Measurements from ENCODE around the gene FGG.

The FGG gene

GRCh38 chr4:154612472-154613414, at the start of gene FGG:
FGG (minus strand) TSS chr4:154612656; CDS start chr4:154612609, 47 bp downstream.
- DNase-seq: no peak

GRCh38 chr4:154660052-154660451, 47.6 kb upstream of the FGG start:
- DNase-seq: no peak

DNA sequence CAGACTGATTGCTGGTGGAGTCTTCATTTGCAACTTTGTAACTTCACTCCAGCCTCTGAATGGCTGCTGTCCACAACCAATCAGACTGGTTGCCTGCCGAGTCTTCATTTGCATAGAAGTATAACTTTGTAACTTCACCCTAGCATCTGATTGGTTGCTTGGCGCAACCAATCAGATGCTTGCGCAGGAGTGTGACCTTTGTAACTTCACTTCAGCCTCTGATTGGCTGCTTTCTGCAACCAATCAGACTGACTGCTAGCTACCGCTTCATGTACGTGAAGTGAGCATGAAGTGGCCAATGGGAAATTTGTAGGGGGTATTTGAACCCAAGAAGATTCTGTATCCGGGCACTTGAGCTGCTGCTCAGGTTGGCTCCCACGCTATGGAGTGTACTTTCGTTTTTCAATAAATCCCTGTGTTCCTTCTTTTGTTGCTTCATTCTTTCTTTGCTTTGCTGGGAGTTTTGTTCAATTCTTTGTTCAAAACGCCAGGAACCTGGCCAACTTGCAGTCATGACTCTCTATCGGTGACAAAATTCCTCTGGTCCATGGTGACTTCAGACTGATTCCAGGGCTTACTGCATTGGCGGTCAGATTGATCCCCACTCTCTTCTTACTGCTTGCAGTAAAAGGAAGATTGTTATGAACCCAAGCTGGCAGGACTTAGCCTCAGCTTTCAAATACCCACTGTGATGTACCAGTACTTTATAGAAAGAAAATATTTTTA, 46.4 kb upstream of the FGG start:
- DNase-seq: no peak

GRCh38 chr4:154643493-154643892, 31.0 kb upstream of the FGG start:
- DNase-seq: no peak

- no peak for DNase-seq
These were observed 30.0 kb upstream of the FGG start for GRCh38 chr4:154642373-154643009.

- DNase-seq: no peak
These were observed 28.5 kb upstream of the FGG start for GRCh38 chr4:154640999-154641398.

DNA sequence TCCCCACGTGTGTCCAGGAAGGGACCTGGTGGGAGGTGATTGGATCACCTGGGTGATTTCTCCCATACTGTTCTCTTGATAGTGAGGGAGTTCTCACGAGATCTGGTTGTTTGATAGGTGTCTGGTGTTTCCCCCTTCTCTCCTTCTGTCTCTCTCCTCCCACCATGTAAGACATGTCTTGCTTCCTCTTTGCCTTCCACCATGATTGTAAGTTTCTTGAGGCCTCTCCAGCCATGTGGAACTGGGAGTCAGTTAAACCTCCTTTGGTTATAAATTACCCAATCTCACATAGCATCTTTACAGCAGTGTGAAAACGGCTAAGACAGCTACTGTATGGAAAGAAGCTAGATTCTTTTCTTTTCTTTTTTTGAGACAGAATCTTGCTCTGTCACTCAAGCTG, 21.6 kb upstream of the FGG start:
- DNase-seq: no peak

DNA sequence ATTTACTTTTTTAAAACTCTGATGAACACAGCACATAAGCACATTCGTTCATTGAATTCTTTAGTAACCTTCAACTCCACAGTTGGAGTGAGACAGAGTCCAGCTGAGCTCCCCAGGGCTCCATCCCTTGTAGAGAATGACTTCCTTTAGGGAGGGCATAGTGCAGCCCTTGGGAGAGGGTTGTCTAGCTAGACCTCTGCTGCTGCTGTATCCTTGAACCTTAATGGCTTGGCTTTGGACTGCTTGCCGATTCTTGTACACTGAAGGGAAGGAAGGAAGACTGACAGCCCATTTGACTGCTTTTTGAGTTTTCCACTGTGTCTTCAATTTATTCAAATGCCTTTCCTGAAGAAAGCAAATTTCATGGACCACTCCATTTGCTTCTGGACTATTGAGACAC, 19.4 kb upstream of the FGG start:
- DNase-seq: no peak

DNA sequence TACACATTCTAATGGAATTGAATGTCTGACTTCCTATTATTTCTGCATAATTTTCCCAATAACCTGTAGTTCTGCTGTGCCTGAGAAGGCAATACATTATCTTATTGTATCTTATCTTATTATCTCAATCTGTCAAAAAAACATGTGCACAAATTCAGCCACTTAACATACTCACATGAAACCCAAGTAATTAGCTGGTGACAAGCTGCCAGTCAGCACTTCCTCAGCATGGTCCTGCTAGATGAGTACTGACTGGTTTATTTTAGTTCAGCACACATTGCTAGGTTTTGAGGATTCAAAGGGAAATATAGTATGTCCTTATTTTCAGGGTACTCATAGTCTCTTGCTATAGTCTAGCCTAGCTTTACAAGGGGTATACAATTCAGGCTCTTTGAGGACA, 17.9 kb upstream of the FGG start:
- no peak for DNase-seq

DNA sequence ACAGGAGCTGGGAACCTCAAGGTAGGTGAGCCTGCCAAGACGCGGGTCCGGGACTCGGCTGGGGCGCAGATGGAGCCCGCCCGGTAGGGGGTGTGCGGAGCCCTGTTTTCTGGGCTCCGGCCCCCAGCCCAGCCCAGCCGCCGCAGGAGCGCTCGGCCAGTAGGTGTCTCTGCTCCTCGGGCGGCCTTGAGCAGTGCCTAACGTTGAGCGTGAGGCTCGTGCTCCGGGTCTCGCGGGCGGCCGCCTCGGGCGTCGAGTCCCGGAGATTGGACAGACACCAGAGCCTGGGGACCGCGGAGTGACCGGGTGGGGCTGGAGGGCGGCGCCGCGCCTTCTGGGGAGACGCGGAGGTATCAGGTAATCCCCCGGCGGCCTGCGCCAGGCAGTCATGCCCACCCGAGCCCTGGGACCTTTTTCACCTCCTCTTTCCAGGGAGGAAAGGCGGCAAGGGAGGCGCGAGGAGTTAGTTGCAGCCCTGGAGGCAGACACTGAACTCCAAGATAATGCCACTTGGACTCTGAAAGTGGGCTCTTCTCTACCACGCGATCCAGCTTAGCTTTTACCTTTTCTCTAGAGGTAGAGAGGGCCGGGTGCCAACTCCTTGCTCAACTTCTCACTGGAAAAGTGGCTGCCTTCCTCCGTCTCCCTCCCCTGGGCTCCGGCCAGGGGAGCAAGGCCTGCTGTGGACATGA, 14.5 kb upstream of the FGG start:
- DNase-seq: no peak

DNA sequence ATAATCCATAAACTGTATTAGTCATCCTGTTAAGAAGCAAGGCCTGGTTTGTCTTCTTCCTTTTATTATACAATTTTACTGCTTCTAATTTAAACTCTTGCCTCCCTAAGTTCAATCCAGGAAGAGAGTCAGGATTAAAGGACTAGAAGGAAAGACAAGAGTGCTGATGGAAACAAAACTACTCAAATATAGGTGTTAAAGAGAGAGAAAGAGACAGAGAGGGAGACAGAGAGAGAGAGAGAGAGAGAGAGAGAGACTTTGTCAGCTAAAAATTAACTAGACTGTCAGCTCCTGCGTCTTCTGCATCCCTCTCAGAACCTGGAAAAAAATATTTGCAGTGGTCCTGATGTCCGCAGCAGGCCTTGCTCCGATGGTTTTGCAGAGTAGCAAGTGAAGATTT, 13.5 kb upstream of the FGG start:
- no peak for DNase-seq

DNA sequence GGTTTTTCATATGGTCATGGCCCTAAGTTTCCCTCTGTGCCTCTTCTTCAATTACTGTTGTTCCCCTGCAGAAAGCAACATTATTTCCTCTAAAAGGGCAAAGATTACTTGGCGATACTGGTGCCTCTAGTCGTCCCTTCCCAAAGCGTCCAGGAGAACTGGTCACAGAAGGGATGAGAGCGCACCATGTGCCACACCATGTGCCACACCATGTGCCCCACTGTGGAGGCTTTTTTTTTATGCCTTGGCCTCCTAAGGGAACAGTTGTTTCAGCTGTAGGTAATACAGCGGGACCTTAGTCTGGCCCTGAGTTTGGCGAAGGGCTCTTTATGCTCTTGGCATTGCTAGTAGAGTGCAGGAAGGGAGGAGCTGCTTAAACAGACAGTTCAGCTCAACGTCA, 11.5 kb upstream of the FGG start:
- DNase-seq: no peak

- no peak for DNase-seq
These were observed 11.0 kb upstream of the FGG start for GRCh38 chr4:154623436-154623835.

GRCh38 chr4:154622598-154622997, 10.1 kb upstream of the FGG start:
- DNase-seq: no peak

GRCh38 chr4:154620111-154620510, 7.7 kb upstream of the FGG start:
- no peak for DNase-seq

DNA sequence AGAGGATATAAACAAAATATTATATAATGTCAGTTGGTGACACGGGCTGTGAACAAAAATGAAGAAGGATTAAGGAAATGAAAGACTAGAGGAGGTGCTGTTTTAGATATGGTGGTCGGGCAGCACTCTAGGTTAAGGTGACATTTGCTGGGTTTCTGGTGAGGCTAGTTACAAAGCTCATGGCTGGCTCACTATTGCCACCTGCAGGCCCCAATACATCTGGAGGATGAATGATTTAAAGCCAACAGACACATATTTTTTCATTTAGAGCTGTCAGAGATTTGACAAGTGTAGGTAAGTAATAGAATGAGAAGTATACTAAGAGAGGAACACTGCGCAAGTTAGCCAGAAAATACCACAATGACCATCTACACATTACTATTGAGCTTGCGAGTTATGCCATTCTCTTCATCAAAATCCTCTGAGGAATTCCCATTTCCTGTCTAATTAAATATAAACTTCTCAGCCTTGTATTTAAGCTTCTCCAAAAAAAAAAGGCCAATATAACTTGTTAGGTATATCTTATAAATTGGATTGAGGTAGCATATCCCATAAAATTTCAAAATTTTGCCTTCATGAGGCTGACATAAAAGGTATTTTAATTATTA, 6.4 kb upstream of the FGG start:
- DNase-seq: no peak

DNA sequence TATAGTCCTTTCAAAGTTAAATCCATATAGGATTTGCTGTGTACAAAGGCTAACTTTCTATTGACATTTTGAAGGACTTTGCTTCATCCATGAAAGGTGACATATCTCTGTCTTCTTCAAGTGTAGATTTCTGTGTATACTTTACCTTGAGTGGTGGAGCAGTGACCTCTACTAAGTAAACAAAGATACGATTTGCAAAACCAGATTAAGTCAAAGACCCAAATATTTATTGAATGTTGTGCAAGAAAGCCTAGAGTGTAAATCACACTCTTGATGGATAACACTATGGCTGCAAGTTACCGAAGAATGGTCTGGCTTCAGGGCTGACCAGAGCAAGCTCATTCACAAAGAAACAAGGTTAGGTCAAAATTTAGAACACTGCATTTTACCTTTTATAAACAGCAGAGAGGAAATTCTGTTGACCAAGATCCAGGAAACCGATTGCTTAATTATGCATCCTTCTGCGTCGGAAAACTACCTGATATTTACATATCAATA, 5.4 kb upstream of the FGG start:
- DNase-seq: no peak

DNA sequence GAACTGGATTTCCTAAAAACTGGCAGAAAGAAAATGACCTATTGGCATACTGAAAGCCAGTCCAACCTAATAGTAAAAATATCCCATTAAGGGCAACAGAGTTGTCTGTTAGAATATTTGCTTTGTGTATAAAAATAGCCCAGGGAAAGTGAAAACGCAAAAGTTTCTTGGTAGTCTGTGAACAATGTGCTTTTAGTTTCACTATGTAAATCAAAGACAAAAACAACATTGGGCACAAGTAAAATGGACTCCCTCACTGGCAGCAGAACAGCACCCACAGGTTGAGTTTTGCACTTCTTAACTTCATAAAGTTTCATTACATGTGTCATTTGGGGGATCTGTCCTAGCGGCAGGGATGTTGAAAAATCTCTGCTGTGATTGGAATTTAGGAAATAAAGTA, 4.3 kb upstream of the FGG start:
- no peak for DNase-seq

DNA sequence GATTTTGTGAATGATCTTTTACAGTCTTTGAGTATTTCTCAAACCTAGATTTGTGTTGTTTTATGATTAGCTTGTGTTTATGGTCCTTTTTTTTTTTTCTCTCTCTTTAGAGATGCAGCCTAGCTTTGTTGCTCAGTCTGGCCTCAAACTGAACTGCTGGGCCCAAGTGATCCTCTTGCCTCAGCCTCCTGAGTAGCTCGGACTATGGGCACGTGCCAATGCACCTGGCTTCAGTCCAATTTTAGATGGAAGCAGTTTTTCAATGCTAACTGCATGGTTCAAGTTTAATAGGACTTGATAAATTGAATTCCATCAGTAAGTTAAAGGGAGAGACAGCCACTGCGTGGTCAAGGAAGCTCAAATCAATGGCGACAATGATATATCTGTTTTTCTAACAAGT, 3.8 kb upstream of the FGG start:
- no peak for DNase-seq

GRCh38 chr4:154615211-154615610, 2.8 kb upstream of the FGG start:
- no peak for DNase-seq

GRCh38 chr4:154614306-154614705, 1.9 kb upstream of the FGG start:
- DNase-seq: no peak

DNA sequence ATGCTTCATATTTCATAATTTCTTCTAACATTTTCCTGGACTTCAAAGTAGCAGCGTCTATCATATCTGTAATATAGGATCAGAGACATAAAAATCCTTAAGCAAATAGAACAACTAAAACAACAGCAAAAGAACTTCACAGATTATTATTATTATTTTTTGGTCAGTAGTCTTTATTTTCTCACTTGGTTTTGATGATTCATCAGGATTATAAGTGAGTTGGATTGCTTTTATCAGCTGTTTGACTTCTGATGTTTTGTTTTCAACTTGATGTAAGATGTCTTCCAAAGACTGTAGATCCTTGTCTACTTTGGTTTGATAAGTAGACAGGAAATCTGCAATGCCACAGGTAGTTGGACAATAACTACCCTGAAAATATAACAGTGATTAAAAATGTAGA, 623 bp downstream of the FGG start:
- DNase-seq: no peak

GRCh38 chr4:154610582-154610981, 1.9 kb downstream of the FGG start:
- no peak for DNase-seq
